ENCODE data around the gene IRAK1BP1. TPM values are rescaled to one million over a fixed set of nuclear protein-coding genes. Genes with fewer than 3 reads are reported as not detected.
"Not testable (repeated sequence)": the region's sequence is repeated elsewhere in the genome, so short reads cannot be mapped to it uniquely, and the experiment has no call there.

IRAK1BP1 gene
- 3.4 and 4.0 TPM in 2 replicates for total RNA-seq (2014; rRNA removed)
- polyA plus RNA-seq (2012), result 1.3 TPM

GRCh38 chr6:78867370-78868040 is at the start of gene IRAK1BP1:
TSS of gene IRAK1BP1 (plus strand) at chr6:78867551. CDS start at chr6:78867577, 26 bp downstream.
- DNase-seq (ENCODE audit: low read depth), result peak; percentile 81

GRCh38 chr6:78824045-78824444 is 43.3 kb upstream of the IRAK1BP1 start:
- DNase-seq (ENCODE audit: low read depth), result no peak

GRCh38 chr6:78829407-78829806 is 37.9 kb upstream of the IRAK1BP1 start:
- no peak for DNase-seq (ENCODE audit: low read depth)

GRCh38 chr6:78830805-78831204 is 36.5 kb upstream of the IRAK1BP1 start:
- DNase-seq (ENCODE audit: low read depth), result no peak

- peak; percentile 43 for DNase-seq (ENCODE audit: low read depth)
Observed at GRCh38 chr6:78831492-78831891, 35.9 kb upstream of the IRAK1BP1 start.

GRCh38 chr6:78832091-78832808 is 35.1 kb upstream of the IRAK1BP1 start:
- peak; percentile 15 for DNase-seq (ENCODE audit: low read depth)

- peak; percentile 15 for DNase-seq (ENCODE audit: low read depth)
Observed at GRCh38 chr6:78835817-78836216, 31.5 kb upstream of the IRAK1BP1 start.

GRCh38 chr6:78836598-78836997 is 30.8 kb upstream of the IRAK1BP1 start:
- no peak for DNase-seq (ENCODE audit: low read depth)

- no peak for DNase-seq (ENCODE audit: low read depth)
Observed at GRCh38 chr6:78841111-78841510, 26.2 kb upstream of the IRAK1BP1 start.

GRCh38 chr6:78842953-78843352 is 24.4 kb upstream of the IRAK1BP1 start:
- no peak for DNase-seq (ENCODE audit: low read depth)

- peak; percentile 49 for DNase-seq (ENCODE audit: low read depth)
Observed at GRCh38 chr6:78844899-78845298, 22.5 kb upstream of the IRAK1BP1 start.

- no peak for DNase-seq (ENCODE audit: low read depth)
Observed at GRCh38 chr6:78845567-78845966, 21.8 kb upstream of the IRAK1BP1 start.

- DNase-seq (ENCODE audit: low read depth), result peak; percentile 38
Observed at GRCh38 chr6:78850621-78851020, 16.7 kb upstream of the IRAK1BP1 start.

- no peak for DNase-seq (ENCODE audit: low read depth)
Observed at GRCh38 chr6:78851156-78851555, 16.2 kb upstream of the IRAK1BP1 start.

- DNase-seq (ENCODE audit: low read depth), result no peak
Observed at GRCh38 chr6:78854546-78854945, 12.8 kb upstream of the IRAK1BP1 start.

- not testable (repeated sequence) for DNase-seq (ENCODE audit: low read depth)
Observed at GRCh38 chr6:78858339-78858938, 8.9 kb upstream of the IRAK1BP1 start.

- no peak for DNase-seq (ENCODE audit: low read depth)
Observed at GRCh38 chr6:78861509-78861908, 5.8 kb upstream of the IRAK1BP1 start.

- DNase-seq (ENCODE audit: low read depth), result no peak
Observed at GRCh38 chr6:78863576-78863975, 3.8 kb upstream of the IRAK1BP1 start.

GRCh38 chr6:78864957-78865356 is 2.4 kb upstream of the IRAK1BP1 start:
- no peak for DNase-seq (ENCODE audit: low read depth)

- DNase-seq (ENCODE audit: low read depth), result no peak
Observed at GRCh38 chr6:78867020-78867369, 356 bp upstream of the IRAK1BP1 start.

- no peak for DNase-seq (ENCODE audit: low read depth)
Observed at GRCh38 chr6:78868116-78868515, 765 bp downstream of the IRAK1BP1 start.

- DNase-seq (ENCODE audit: low read depth), result no peak
Observed at GRCh38 chr6:78875505-78875904, 8.2 kb downstream of the IRAK1BP1 start.

- DNase-seq (ENCODE audit: low read depth), result no peak
Observed at GRCh38 chr6:78883651-78884050, 16.3 kb downstream of the IRAK1BP1 start.

Data from LHCN-M2 (cell line).